Vagina (tissue), 2 donors: ENCODE data around the gene ACTR8. TPM values are rescaled to one million over a fixed set of nuclear protein-coding genes. Genes with fewer than 3 reads are reported as not detected.
A peak's percentile ranks its signal among the peaks of the same experiment; 100 is the strongest.

Experiments
- DNase-seq, 2 donors: peaks; one replicate each; pipeline ENCODE4 v3.0.0-alpha.2; 2017; ENCODE audit errors: extremely low spot score in 2 of 2
- H3K27ac ChIP-seq: fragments of 200-600 bp; sonication (generic); one replicate; pipeline ENCODE4 v1.5.1; 2019
- H3K27me3 ChIP-seq: fragments of 200-600 bp; sonication (generic); one replicate; pipeline ENCODE4 v1.5.1; 2019
- H3K36me3 ChIP-seq, 2 donors: fragments of 200-600 bp; sonication (generic); one replicate each; pipeline ENCODE4 v1.5.1; 2017 to 2019
- H3K4me1 ChIP-seq: fragments of 200-600 bp; sonication (generic); one replicate; pipeline ENCODE4 v1.5.1; 2019
- H3K4me3 ChIP-seq, 2 donors: fragments of 200-600 bp; sonication (generic); 1 replicate in 1 of 2; 2 replicates in 1 of 2; pipeline ENCODE4 v1.5.1; 2016 to 2019
- H3K9me3 ChIP-seq: fragments of 200-600 bp; sonication (generic); one replicate; pipeline ENCODE4 v1.5.1; 2019
- CTCF ChIP-seq, 3 experiments: fragments of 450-650 bp in 2 of 3; fragments of 200-600 bp in 1 of 3; sonication (generic) in 1 of 3; IDR thresholded peaks; one replicate each; pipeline ENCODE4 v1.5.1; 2017 to 2019; ENCODE audit warnings: antibody characterized with exemption in 3 of 3, mild to moderate bottlenecking in 2 of 3, moderate library complexity in 2 of 3
- POLR2A ChIP-seq, 2 donors: fragments of 450-650 bp; IDR thresholded peaks; one replicate each; pipeline ENCODE4 v1.6.1; 2017; ENCODE audit warnings: antibody characterized with exemption in 2 of 2, mild to moderate bottlenecking in 2 of 2, moderate library complexity in 2 of 2
- POLR2AphosphoS5 ChIP-seq, 2 donors: sonication (generic); formaldehyde crosslinking; IDR thresholded peaks; one replicate each; pipeline ENCODE4 v1.9.0; 2017; ENCODE audit warnings: antibody characterized with exemption in 2 of 2, mild to moderate bottlenecking in 2 of 2, low read depth in 1 of 2; ENCODE audit not compliant: insufficient read depth in 1 of 2
- intact Hi-C: fragments of 100-400 bp; cut with DNase I; formaldehyde crosslinking; loops from one replicate; pipeline ENCODE4 v1.15.1; 2023
- total RNA-seq: library from RNA; depleted of rRNA; stranded (reverse); fragments of >200 nt; gene quantifications from one replicate; pipeline ENCODE4 v1.2.3, GENCODE V29; 2016

Gene ACTR8
- total RNA-seq, 1 donor from 2014 or later, result 18.4 TPM

GRCh38 chr3:53858096-53858741 lies 23.7 kb downstream of the ACTR8 start:
- DNase-seq, result no peak
- H3K36me3 ChIP-seq, result peaks cover 0 to 16% of the 10 kb centered on the region in 2 donors

GRCh38 chr3:53856964-53857363 lies 25.0 kb downstream of the ACTR8 start:
- DNase-seq, result no peak
- Histone ChIP-seq H3K36me3 (peaks cover 0 to 11% of the 10 kb centered on the region in 2 donors), H3K4me1 (no peaks in the 10 kb centered on the region), H3K27me3 (no peaks in the 10 kb centered on the region), H3K9me3 (no peaks in the 10 kb centered on the region), H3K27ac (no peak overlapping the region), H3K4me3 (no peak overlapping the region)
- intact Hi-C loops, result no loop called here
- TF ChIP-seq CTCF (IDR thresholded peaks at IDR 0.05) (no peak), POLR2AphosphoS5 (IDR thresholded peaks at IDR 0.05; ENCODE audit: insufficient read depth in 1 of 2, low read depth in 1 of 2) (no peak), POLR2A (IDR thresholded peaks at IDR 0.05) (no peak)

More at GRCh38 chr3:53858096-53858741, 23.7 kb downstream of the ACTR8 start:
- no peak for TF ChIP-seq CTCF (IDR thresholded peaks at IDR 0.05)
- TF ChIP-seq POLR2A (IDR thresholded peaks at IDR 0.05), result no peak
- no peak for TF ChIP-seq POLR2AphosphoS5 (IDR thresholded peaks at IDR 0.05; ENCODE audit: insufficient read depth in 1 of 2, low read depth in 1 of 2)
- intact Hi-C loops, result no loop called here
- H3K27me3 ChIP-seq, result no peaks in the 10 kb centered on the region
- no peaks in the 10 kb centered on the region for H3K9me3 ChIP-seq
- no peaks in the 10 kb centered on the region for H3K4me1 ChIP-seq
- H3K27ac ChIP-seq, result no peak overlapping the region
- no peak overlapping the region for H3K4me3 ChIP-seq

- intact Hi-C loops, result no loop called here
- Histone ChIP-seq H3K4me3 (no peak overlapping the region), H3K9me3 (no peaks in the 10 kb centered on the region), H3K27me3 (no peaks in the 10 kb centered on the region), H3K4me1 (peaks cover 9% of the 10 kb centered on the region), H3K27ac (no peak overlapping the region), H3K36me3 (no peaks in the 10 kb centered on the region)
- TF ChIP-seq CTCF (IDR thresholded peaks at IDR 0.05) (no peak), POLR2AphosphoS5 (IDR thresholded peaks at IDR 0.05; ENCODE audit: insufficient read depth in 1 of 2, low read depth in 1 of 2) (no peak), POLR2A (IDR thresholded peaks at IDR 0.05) (no peak)
- DNase-seq, result no peak
These were observed 31.1 kb downstream of the ACTR8 start for GRCh38 chr3:53850895-53851294.

GRCh38 chr3:53849916-53850315 lies 32.0 kb downstream of the ACTR8 start:
- Histone ChIP-seq H3K4me3 (no peak overlapping the region), H3K36me3 (no peaks in the 10 kb centered on the region), H3K27me3 (no peaks in the 10 kb centered on the region), H3K4me1 (peaks cover 16% of the 10 kb centered on the region), H3K27ac (no peak overlapping the region), H3K9me3 (no peaks in the 10 kb centered on the region)
- no peak for DNase-seq
- TF ChIP-seq POLR2A (IDR thresholded peaks at IDR 0.05), result no peak
- TF ChIP-seq CTCF (IDR thresholded peaks at IDR 0.05), result no peak
- no peak for TF ChIP-seq POLR2AphosphoS5 (IDR thresholded peaks at IDR 0.05; ENCODE audit: insufficient read depth in 1 of 2, low read depth in 1 of 2)
- intact Hi-C loops, result no loop called here

GRCh38 chr3:53846851-53847155 lies 35.1 kb downstream of the ACTR8 start:
- H3K9me3 ChIP-seq, result no peaks in the 10 kb centered on the region
- no peaks in the 10 kb centered on the region for H3K27me3 ChIP-seq
- no peak for DNase-seq
- H3K4me3 ChIP-seq, result peak overlapping the region; percentile 60 to 81
- H3K36me3 ChIP-seq, result no peaks in the 10 kb centered on the region
- H3K4me1 ChIP-seq, result peaks cover 18% of the 10 kb centered on the region
- no peak for TF ChIP-seq POLR2A (IDR thresholded peaks at IDR 0.05)
- TF ChIP-seq CTCF (IDR thresholded peaks at IDR 0.05), result no peak
- no peak for TF ChIP-seq POLR2AphosphoS5 (IDR thresholded peaks at IDR 0.05; ENCODE audit: insufficient read depth in 1 of 2, low read depth in 1 of 2)
- intact Hi-C loops, result no loop called here
- no peak overlapping the region for H3K27ac ChIP-seq
